ENCODE data around the gene GJC1. TPM values are rescaled to one million over a fixed set of nuclear protein-coding genes. Genes with fewer than 3 reads are reported as not detected.

The GJC1 gene
- total RNA-seq, 1 donor, result not detected

- no peaks in the 10 kb centered on the region for H3K27me3 ChIP-seq (ENCODE audit: insufficient read depth, low read length)
- H3K4me3 ChIP-seq (ENCODE audit: low read length), result no peak overlapping the region
- H3K4me1 ChIP-seq (ENCODE audit: insufficient read depth, low read length), result no peaks in the 10 kb centered on the region
- H3K9me3 ChIP-seq (ENCODE audit: low read depth, low read length), result no peaks in the 10 kb centered on the region
Observed at GRCh38 chr17:44854192-44854591, 24.1 kb upstream of the GJC1 start.

GRCh38 chr17:44850612-44851011 is 20.5 kb upstream of the GJC1 start:
- no peaks in the 10 kb centered on the region for H3K9me3 ChIP-seq (ENCODE audit: low read depth, low read length)

DNA sequence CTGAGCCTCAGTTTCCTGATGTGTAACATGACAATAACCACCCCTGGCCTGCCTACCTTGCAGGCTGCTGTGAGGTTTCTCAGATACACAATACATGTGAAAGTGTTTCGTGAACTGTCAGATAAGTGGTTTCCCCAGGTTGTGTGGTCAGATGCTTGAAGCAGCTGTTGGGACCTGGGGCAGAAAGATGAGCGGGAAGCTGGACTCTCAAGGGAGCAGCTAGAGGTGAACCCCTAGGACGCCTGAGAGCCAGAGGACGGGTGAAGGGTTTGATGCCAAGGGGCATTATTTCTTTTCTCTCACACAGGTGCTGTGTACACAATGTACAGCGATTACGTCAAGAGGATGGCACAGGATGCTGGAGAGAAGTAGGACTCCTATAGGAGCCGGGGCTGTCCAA is 19.9 kb upstream of the GJC1 start:
- Histone ChIP-seq H3K9me3 (ENCODE audit: low read depth, low read length) (no peaks in the 10 kb centered on the region), H3K27me3 (ENCODE audit: insufficient read depth, low read length) (no peaks in the 10 kb centered on the region), H3K4me3 (ENCODE audit: low read length) (no peak overlapping the region), H3K4me1 (ENCODE audit: insufficient read depth, low read length) (no peaks in the 10 kb centered on the region)

More at GRCh38 chr17:44850612-44851011, 20.5 kb upstream of the GJC1 start:
- Histone ChIP-seq H3K4me1 (ENCODE audit: insufficient read depth, low read length) (no peaks in the 10 kb centered on the region), H3K27me3 (ENCODE audit: insufficient read depth, low read length) (no peaks in the 10 kb centered on the region), H3K4me3 (ENCODE audit: low read length) (no peak overlapping the region)

DNA sequence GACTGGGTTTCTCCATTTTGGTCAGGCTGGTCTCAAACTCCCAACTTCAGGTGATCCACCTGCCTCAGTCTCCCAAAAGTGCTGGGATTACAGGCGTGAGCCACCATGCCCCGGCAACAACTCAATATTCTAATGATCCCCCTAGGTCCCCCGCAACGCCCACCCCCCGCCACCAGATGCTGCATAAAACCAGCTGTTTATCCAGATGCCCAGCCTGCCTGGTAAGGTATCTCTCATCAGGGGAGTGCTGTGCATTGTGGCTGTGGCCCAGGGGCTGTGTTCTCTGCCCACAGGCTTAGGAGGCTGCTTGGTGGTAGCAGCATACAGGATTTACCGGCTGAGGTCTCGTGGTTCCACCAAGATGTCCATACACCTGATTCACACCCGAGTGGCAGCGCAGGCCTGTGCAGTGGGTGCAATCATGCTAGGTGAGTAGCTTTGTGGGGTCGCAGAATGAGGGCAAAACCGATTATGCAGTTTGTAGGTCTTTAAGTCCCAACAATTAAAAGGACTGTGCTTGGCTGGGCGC is 18.9 kb upstream of the GJC1 start:
- Histone ChIP-seq H3K9me3 (ENCODE audit: low read depth, low read length) (no peaks in the 10 kb centered on the region), H3K4me3 (ENCODE audit: low read length) (no peak overlapping the region), H3K4me1 (ENCODE audit: insufficient read depth, low read length) (no peaks in the 10 kb centered on the region), H3K27me3 (ENCODE audit: insufficient read depth, low read length) (no peaks in the 10 kb centered on the region)

GRCh38 chr17:44848257-44848795 is 18.2 kb upstream of the GJC1 start:
- H3K4me3 ChIP-seq (ENCODE audit: low read length), result no peak overlapping the region
- H3K4me1 ChIP-seq (ENCODE audit: insufficient read depth, low read length), result no peaks in the 10 kb centered on the region
- no peaks in the 10 kb centered on the region for H3K27me3 ChIP-seq (ENCODE audit: insufficient read depth, low read length)
- no peaks in the 10 kb centered on the region for H3K9me3 ChIP-seq (ENCODE audit: low read depth, low read length)

DNA sequence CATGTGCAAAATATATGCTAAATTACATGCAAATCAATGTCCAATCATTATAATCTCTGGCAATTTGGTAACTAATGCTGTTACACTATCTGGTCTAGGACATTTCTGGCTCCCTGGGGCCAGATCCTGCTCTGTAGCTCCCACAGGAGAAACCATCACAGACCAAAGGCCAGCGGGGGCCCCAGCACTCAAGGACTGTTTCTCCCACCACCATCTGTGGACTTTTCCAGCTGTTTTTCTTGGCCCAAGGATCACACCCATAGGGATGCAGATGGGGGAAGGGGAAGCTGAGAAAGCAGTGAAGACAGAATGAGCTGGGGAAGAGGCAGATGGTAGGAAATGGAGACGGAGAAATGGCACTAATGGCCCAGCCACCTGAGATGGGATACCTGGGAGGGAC is 17.5 kb upstream of the GJC1 start, which contains the start of gene HIGD1B:
Gene HIGD1B (plus strand): TSS at position 298 of the 400 bp plus-strand sequence. CDS start 270 bp downstream, outside the sequence.
- Histone ChIP-seq H3K4me3 (ENCODE audit: low read length) (no peak within 1 kb of the TSS), H3K27me3 (ENCODE audit: insufficient read depth, low read length) (no peaks in the 10 kb centered on the region), H3K4me1 (ENCODE audit: insufficient read depth, low read length) (no peaks in the 10 kb centered on the region), H3K9me3 (ENCODE audit: low read depth, low read length) (no peaks in the 10 kb centered on the region)

- Histone ChIP-seq H3K27me3 (ENCODE audit: insufficient read depth, low read length) (no peaks in the 10 kb centered on the region), H3K4me1 (ENCODE audit: insufficient read depth, low read length) (no peaks in the 10 kb centered on the region), H3K4me3 (ENCODE audit: low read length) (no peak overlapping the region), H3K9me3 (ENCODE audit: low read depth, low read length) (no peaks in the 10 kb centered on the region)
Observed at GRCh38 chr17:44846206-44846605, 16.1 kb upstream of the GJC1 start.

GRCh38 chr17:44844390-44844830 is 14.3 kb upstream of the GJC1 start:
- Histone ChIP-seq H3K9me3 (ENCODE audit: low read depth, low read length) (no peaks in the 10 kb centered on the region), H3K4me3 (ENCODE audit: low read length) (no peak overlapping the region), H3K4me1 (ENCODE audit: insufficient read depth, low read length) (no peaks in the 10 kb centered on the region), H3K27me3 (ENCODE audit: insufficient read depth, low read length) (no peaks in the 10 kb centered on the region)

DNA sequence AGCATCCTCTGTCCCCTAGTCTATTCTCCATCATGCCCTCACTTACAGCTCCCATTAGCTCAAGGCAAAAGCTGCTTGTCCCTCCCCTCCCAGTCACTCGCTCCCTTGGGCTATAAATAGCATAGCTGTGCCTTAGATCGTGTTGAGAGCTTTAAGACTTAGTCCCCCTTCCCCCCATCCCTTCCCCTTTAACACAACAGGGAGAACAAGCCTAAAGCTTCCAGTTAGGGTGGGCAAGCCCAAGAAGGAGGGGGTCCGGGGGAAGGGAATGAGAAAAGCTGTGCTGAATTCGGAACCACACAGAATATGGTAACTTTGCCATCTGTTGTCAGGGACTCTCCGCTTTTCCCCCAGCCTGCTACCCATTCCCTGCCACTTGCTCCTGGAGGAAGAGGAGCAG is 12.7 kb upstream of the GJC1 start:
- Histone ChIP-seq H3K9me3 (ENCODE audit: low read depth, low read length) (no peaks in the 10 kb centered on the region), H3K4me1 (ENCODE audit: insufficient read depth, low read length) (no peaks in the 10 kb centered on the region), H3K27me3 (ENCODE audit: insufficient read depth, low read length) (no peaks in the 10 kb centered on the region), H3K4me3 (ENCODE audit: low read length) (no peak overlapping the region)

GRCh38 chr17:44840936-44841335 is 10.8 kb upstream of the GJC1 start:
- Histone ChIP-seq H3K27me3 (ENCODE audit: insufficient read depth, low read length) (no peaks in the 10 kb centered on the region), H3K4me3 (ENCODE audit: low read length) (no peak overlapping the region), H3K4me1 (ENCODE audit: insufficient read depth, low read length) (no peaks in the 10 kb centered on the region), H3K9me3 (ENCODE audit: low read depth, low read length) (no peaks in the 10 kb centered on the region)

DNA sequence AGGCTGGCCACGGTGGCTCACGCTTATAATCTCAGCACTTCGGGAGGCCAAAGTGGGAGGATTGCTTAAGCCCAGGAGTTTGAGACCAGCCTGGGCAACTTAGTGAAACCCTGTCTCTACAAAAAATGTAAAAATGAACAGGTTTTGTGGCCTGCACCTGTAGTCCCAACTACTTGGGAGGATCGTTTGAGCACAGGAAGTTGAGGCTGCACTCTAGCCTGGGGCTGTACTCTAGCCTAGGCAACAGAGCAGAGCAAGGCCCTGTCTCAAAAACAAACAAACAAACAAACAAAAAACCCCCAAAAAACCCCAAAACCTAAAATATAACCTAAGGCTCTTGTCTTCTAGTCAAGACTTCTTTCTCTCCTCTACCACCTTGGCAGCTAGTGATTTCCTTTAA is 10.2 kb upstream of the GJC1 start:
- Histone ChIP-seq H3K27me3 (ENCODE audit: insufficient read depth, low read length) (no peaks in the 10 kb centered on the region), H3K4me3 (ENCODE audit: low read length) (no peak overlapping the region), H3K9me3 (ENCODE audit: low read depth, low read length) (no peaks in the 10 kb centered on the region), H3K4me1 (ENCODE audit: insufficient read depth, low read length) (no peaks in the 10 kb centered on the region)

GRCh38 chr17:44837196-44837595 is 7.1 kb upstream of the GJC1 start:
- H3K4me1 ChIP-seq (ENCODE audit: insufficient read depth, low read length), result no peaks in the 10 kb centered on the region
- H3K4me3 ChIP-seq (ENCODE audit: low read length), result no peak overlapping the region
- H3K27me3 ChIP-seq (ENCODE audit: insufficient read depth, low read length), result peaks cover 5% of the 10 kb centered on the region
- no peaks in the 10 kb centered on the region for H3K9me3 ChIP-seq (ENCODE audit: low read depth, low read length)

GRCh38 chr17:44832805-44833204 is 2.7 kb upstream of the GJC1 start:
- H3K4me1 ChIP-seq (ENCODE audit: insufficient read depth, low read length), result peaks cover 17% of the 10 kb centered on the region
- H3K4me3 ChIP-seq (ENCODE audit: low read length), result no peak overlapping the region
- no peaks in the 10 kb centered on the region for H3K9me3 ChIP-seq (ENCODE audit: low read depth, low read length)
- H3K27me3 ChIP-seq (ENCODE audit: insufficient read depth, low read length), result peaks cover 40% of the 10 kb centered on the region

GRCh38 chr17:44831371-44831770 is 1.3 kb upstream of the GJC1 start:
- H3K27me3 ChIP-seq (ENCODE audit: insufficient read depth, low read length), result peaks cover 54% of the 10 kb centered on the region

DNA sequence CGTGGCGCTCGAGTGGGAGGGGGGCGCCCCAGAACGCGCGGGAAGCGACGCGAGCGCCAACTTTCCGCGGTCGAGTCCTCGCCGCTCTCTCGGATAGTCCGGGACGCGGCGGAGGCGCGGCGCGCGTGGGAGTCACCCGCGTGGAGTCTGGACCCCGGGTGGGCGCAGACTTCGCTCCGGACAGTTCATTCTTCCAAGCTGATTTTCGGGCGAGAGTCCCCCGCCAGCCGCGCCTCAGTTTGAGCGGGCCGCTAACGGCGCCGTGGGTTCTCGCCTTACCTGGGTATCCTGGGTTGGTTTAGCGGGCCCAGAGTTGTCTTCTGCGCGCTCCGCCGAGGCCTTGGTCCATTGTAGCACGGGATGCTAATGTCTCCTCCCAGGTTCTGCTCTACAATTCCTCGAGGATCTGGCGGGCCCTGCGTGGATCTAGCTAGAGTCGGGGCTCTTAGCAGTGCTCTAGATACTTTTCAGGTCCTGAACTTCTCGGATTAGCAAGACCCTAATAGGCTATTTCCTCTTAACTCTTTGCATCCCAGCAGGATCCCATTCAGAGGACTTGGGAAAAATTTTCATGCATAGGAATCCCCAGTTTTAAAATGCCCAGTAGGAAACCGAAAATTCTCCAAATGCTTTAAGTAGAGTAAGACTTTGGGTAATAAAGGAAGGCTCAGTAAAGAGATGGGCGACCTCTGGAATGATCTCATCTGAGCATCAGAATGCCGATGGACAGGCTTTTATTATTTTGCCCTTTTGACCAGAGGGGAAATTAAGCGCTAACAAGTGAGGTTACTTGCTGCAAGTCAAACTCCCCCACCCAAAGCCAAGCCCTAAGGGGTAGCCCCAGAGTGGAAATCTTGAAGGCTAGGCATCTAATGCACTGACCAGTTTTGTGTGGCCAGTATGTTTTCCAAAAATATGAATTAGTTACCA is 537 bp upstream of the GJC1 start:
- Histone ChIP-seq H3K9me3 (ENCODE audit: low read depth, low read length) (no peaks in the 10 kb centered on the region), H3K4me1 (ENCODE audit: insufficient read depth, low read length) (peaks cover 17% of the 10 kb centered on the region), H3K4me3 (ENCODE audit: low read length) (no peak overlapping the region), H3K27me3 (ENCODE audit: insufficient read depth, low read length) (peaks cover 62% of the 10 kb centered on the region)

More at GRCh38 chr17:44831371-44831770, 1.3 kb upstream of the GJC1 start:
- Histone ChIP-seq H3K4me3 (ENCODE audit: low read length) (no peak overlapping the region), H3K4me1 (ENCODE audit: insufficient read depth, low read length) (peaks cover 17% of the 10 kb centered on the region), H3K9me3 (ENCODE audit: low read depth, low read length) (no peaks in the 10 kb centered on the region)
